HG02798 (cell line): ENCODE results near the gene KIRREL3.
A peak's percentile ranks its signal among the peaks of the same experiment; 100 is the strongest.

Experiments used
- ATAC-seq: cut with Tn5 transposase; IDR thresholded peaks from one replicate; pipeline ENCODE4 v1.9.1; 2021; ENCODE audit warnings: mild to moderate bottlenecking; ENCODE audit not compliant: unreplicated experiment, poor library complexity

Gene KIRREL3

GRCh38 chr11:126423743-126424142 is 576.8 kb downstream of the KIRREL3 start:
- no peak for ATAC-seq

GRCh38 chr11:126423154-126423553 is 577.4 kb downstream of the KIRREL3 start:
- no peak for ATAC-seq

- ATAC-seq = no peak
Observed at GRCh38 chr11:126422446-126422845, 578.1 kb downstream of the KIRREL3 start.

- no peak for ATAC-seq
Observed at GRCh38 chr11:126421271-126421671, 579.3 kb downstream of the KIRREL3 start.

- no peak for ATAC-seq
Observed at GRCh38 chr11:126420698-126421256, 579.8 kb downstream of the KIRREL3 start.

- ATAC-seq = peak; percentile 83
Observed at GRCh38 chr11:126419801-126420697, 580.5 kb downstream of the KIRREL3 start.

- no peak for ATAC-seq
Observed at GRCh38 chr11:126418887-126419286, 581.7 kb downstream of the KIRREL3 start.

GRCh38 chr11:126417091-126417862 is 583.3 kb downstream of the KIRREL3 start:
- no peak for ATAC-seq

GRCh38 chr11:126416542-126417090 is 584.0 kb downstream of the KIRREL3 start:
- peak; percentile 83 for ATAC-seq

- ATAC-seq = no peak
Observed at GRCh38 chr11:126415669-126416420, 584.7 kb downstream of the KIRREL3 start.

GRCh38 chr11:126415128-126415527 is 585.4 kb downstream of the KIRREL3 start:
- no peak for ATAC-seq

GRCh38 chr11:126414615-126415014 is 586.0 kb downstream of the KIRREL3 start:
- no peak for ATAC-seq

- no peak for ATAC-seq
Observed at GRCh38 chr11:126413843-126414405, 586.6 kb downstream of the KIRREL3 start.

- ATAC-seq = no peak
Observed at GRCh38 chr11:126413426-126413825, 587.1 kb downstream of the KIRREL3 start.

GRCh38 chr11:126411971-126412381 is 588.6 kb downstream of the KIRREL3 start:
- no peak for ATAC-seq

GRCh38 chr11:126410649-126411048 is 589.9 kb downstream of the KIRREL3 start:
- ATAC-seq = no peak

GRCh38 chr11:126409620-126409985 is 591.0 kb downstream of the KIRREL3 start:
- no peak for ATAC-seq

GRCh38 chr11:126408901-126409619 is 591.5 kb downstream of the KIRREL3 start:
- no peak for ATAC-seq

GRCh38 chr11:126408496-126408895 is 592.1 kb downstream of the KIRREL3 start:
- no peak for ATAC-seq
